Measurements from ENCODE around the gene CCDC117. TPM values are rescaled to one million over a fixed set of nuclear protein-coding genes. Genes with fewer than 3 reads are reported as not detected.

The CCDC117 gene
- total RNA-seq, 1 donor from 2014 or later, result 10.1 TPM

DNA sequence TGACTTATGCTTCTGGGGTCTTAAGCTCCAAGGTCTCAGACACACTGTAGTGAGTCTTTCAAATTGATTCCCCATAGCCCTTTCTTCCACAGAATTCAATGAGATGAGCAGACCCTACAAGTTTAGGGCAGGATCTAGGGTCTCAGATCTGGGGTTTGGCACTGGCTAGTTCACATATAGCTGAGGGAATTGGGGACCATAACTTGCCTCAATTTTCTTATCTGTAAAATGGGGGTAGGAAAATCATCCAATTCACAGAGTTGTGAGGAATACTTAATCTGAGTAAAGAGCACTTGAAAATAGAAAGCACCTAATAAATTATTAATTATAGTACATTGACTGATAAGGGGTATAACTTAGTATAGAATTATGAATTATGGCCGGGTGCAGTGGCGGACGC lies 5.9 kb upstream of the CCDC117 start:
- no peaks in the 10 kb centered on the region for H3K27me3 ChIP-seq (ENCODE audit: low read depth)
- H3K9me3 ChIP-seq (replicated peaks), result peaks cover 5% of the 10 kb centered on the region
- no peak overlapping the region for H3K27ac ChIP-seq (replicated peaks)
- H3K4me1 ChIP-seq, result no peaks in the 10 kb centered on the region
- no peaks in the 10 kb centered on the region for H3K36me3 ChIP-seq
- H3K4me3 ChIP-seq, result no peak overlapping the region
- TF ChIP-seq, protein P1, sequence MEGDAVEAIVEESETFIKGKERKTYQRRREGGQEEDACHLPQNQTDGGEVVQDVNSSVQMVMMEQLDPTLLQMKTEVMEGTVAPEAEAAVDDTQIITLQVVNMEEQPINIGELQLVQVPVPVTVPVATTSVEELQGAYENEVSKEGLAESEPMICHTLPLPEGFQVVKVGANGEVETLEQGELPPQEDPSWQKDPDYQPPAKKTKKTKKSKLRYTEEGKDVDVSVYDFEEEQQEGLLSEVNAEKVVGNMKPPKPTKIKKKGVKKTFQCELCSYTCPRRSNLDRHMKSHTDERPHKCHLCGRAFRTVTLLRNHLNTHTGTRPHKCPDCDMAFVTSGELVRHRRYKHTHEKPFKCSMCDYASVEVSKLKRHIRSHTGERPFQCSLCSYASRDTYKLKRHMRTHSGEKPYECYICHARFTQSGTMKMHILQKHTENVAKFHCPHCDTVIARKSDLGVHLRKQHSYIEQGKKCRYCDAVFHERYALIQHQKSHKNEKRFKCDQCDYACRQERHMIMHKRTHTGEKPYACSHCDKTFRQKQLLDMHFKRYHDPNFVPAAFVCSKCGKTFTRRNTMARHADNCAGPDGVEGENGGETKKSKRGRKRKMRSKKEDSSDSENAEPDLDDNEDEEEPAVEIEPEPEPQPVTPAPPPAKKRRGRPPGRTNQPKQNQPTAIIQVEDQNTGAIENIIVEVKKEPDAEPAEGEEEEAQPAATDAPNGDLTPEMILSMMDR (IDR thresholded peaks at IDR 0.05; ENCODE audit: borderline replicate concordance), result no peak
- intact Hi-C loops (cut with micrococcal nuclease), result no loop called here
- DNase-seq, result no peak

DNA sequence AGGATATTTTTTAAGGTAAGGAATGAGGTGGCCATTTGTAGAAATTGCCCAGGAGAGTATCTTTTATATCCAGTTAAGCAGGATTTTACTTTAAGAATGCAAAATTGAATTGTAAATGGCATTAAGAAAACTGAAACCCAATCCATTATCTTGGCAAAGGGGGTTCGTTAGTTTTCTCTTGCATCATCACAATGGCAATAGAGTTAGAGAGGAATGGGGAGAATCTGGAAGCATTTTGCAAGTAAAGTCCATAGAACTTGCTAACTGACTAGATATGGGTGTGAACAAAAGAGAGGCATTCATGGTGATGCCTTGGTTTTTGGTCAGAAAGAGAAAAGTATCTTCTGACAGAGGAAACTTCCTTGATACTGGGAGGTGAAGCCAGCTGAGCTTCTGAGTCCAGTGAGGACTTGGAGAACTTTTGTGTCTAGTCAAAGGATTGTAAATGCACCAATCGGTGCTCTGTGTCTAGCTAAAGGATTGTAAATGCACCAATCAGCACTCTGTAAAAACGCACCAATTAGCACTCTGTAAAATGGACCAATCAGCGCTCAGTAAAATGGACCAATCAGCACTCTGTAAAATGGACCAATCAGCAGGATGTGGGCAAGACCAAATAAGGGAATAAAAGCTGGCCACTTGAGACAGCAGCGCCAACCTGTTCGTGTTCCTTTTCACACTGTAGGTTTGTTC lies 3.6 kb upstream of the CCDC117 start:
- no peak overlapping the region for H3K27ac ChIP-seq (replicated peaks)
- peaks cover 9% of the 10 kb centered on the region for H3K4me1 ChIP-seq
- no peaks in the 10 kb centered on the region for H3K36me3 ChIP-seq
- H3K9me3 ChIP-seq (replicated peaks), result peaks cover 5% of the 10 kb centered on the region
- no peak overlapping the region for H3K4me3 ChIP-seq
- intact Hi-C loops (cut with micrococcal nuclease), result no loop called here
- TF ChIP-seq, protein P1 (IDR thresholded peaks at IDR 0.05; ENCODE audit: borderline replicate concordance), result no peak
- no peak for DNase-seq
- H3K27me3 ChIP-seq (ENCODE audit: low read depth), result no peaks in the 10 kb centered on the region

- intact Hi-C loops (cut with micrococcal nuclease), result loop anchor here (10.0 kb wide), 1 partner anchor 745 kb away; no protein-coding TSS in a partner anchor
- TF ChIP-seq, protein P1 (IDR thresholded peaks at IDR 0.05; ENCODE audit: borderline replicate concordance), result no peak
- no peaks in the 10 kb centered on the region for H3K36me3 ChIP-seq
- no peak for DNase-seq
- H3K27me3 ChIP-seq (ENCODE audit: low read depth), result no peaks in the 10 kb centered on the region
- H3K4me1 ChIP-seq, result peaks cover 16% of the 10 kb centered on the region
- no peak overlapping the region for H3K27ac ChIP-seq (replicated peaks)
- peaks cover 5% of the 10 kb centered on the region for H3K9me3 ChIP-seq (replicated peaks)
- H3K4me3 ChIP-seq, result no peak overlapping the region
These were observed 3.0 kb upstream of the CCDC117 start for GRCh38 chr22:28769394-28770085.

- no peak overlapping the region for H3K4me3 ChIP-seq
- no peak for DNase-seq
- H3K9me3 ChIP-seq (replicated peaks), result peaks cover 5% of the 10 kb centered on the region
- H3K27ac ChIP-seq (replicated peaks), result no peak overlapping the region
- H3K4me1 ChIP-seq, result peaks cover 33% of the 10 kb centered on the region
- TF ChIP-seq, protein P1 (IDR thresholded peaks at IDR 0.05; ENCODE audit: borderline replicate concordance), result no peak
- peaks cover 6% of the 10 kb centered on the region for H3K36me3 ChIP-seq
- H3K27me3 ChIP-seq (ENCODE audit: low read depth), result no peaks in the 10 kb centered on the region
- intact Hi-C loops (cut with micrococcal nuclease), result loop anchor here (10.0 kb wide), 1 partner anchor 744 kb away; no protein-coding TSS in a partner anchor
These were observed 1.2 kb upstream of the CCDC117 start for GRCh38 chr22:28771195-28771791.

DNA sequence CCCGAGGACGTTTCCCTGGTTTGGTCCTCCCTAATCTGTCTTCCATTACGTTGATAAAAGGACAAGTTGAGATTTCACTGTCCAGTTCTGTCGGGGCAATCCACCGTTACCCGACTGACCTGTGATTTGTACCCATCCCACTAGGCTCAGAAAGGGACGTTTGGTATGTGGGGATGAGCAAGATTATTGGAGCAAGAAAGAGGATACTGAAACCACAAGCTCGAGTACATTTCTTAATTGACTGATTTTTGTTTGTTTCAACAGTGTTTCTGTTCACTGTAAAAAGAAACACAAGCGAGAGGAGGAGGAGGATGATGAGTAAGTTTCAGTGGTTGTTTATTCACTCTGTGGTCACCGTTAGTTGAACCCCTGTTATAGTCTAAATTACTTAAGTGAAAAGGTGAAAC lies 969 bp downstream of the CCDC117 start:
- Histone ChIP-seq H3K4me1 (peaks cover 45% of the 10 kb centered on the region), H3K36me3 (peaks cover 21% of the 10 kb centered on the region), H3K27ac (replicated peaks) (peak overlapping the region; percentile 98), H3K27me3 (ENCODE audit: low read depth) (no peaks in the 10 kb centered on the region), H3K4me3 (peak overlapping the region; percentile 80), H3K9me3 (replicated peaks) (peaks cover 5% of the 10 kb centered on the region)
- DNase-seq, result no peak
- TF ChIP-seq, protein P1 (IDR thresholded peaks at IDR 0.05; ENCODE audit: borderline replicate concordance), result no peak
- intact Hi-C loops (cut with micrococcal nuclease), result loop anchor here (10.0 kb wide), 1 partner anchor 741 kb away; no protein-coding TSS in a partner anchor
